Upper lobe of left lung (tissue), 6 donors: Measurements from ENCODE around the gene NSD1. TPM values are rescaled to one million over a fixed set of nuclear protein-coding genes. Genes with fewer than 3 reads are reported as not detected.

Experiments used
- ATAC-seq, 2 donors: fragments of 200-7000 bp; cut with Tn5 transposase; one replicate each; pipeline ENCODE4 v1.9.1; 2022; ENCODE audit warnings: mild to moderate bottlenecking in 2 of 2, moderate library complexity in 2 of 2; ENCODE audit not compliant: low FRiP score in 2 of 2
- DNase-seq, 2 donors: peaks; one replicate each; pipeline ENCODE4 v3.0.0-alpha.2; 2019 to 2020
- H3K27ac ChIP-seq, 4 donors: fragments of 200-600 bp; sonication (generic); one replicate each; pipeline ENCODE4 v1.5.1; 2016 to 2019
- H3K27me3 ChIP-seq, 4 donors: fragments of 200-600 bp; sonication (generic); one replicate each; pipeline ENCODE4 v1.5.1; 2017 to 2019
- H3K36me3 ChIP-seq, 4 donors: fragments of 200-600 bp; sonication (generic); one replicate each; pipeline ENCODE4 v1.5.1; 2016 to 2019
- H3K4me1 ChIP-seq, 4 donors: fragments of 200-600 bp; sonication (generic); one replicate each; pipeline ENCODE4 v1.5.1; 2018 to 2019
- H3K4me3 ChIP-seq, 4 donors: fragments of 200-600 bp; sonication (generic); one replicate each; pipeline ENCODE4 v1.5.1; 2017 to 2019; ENCODE audit warnings: mild to moderate bottlenecking in 2 of 4, moderate library complexity in 1 of 4
- H3K9me3 ChIP-seq, 4 donors: fragments of 200-600 bp; sonication (generic); one replicate each; pipeline ENCODE4 v1.5.1; 2018 to 2019
- EP300 ChIP-seq, 4 donors: sonication (generic); formaldehyde crosslinking; IDR thresholded peaks; one replicate each; pipeline ENCODE4 v1.5.1; 2017; ENCODE audit warnings: antibody characterized with exemption in 4 of 4, control low read depth in 2 of 4
- POLR2A ChIP-seq, 4 donors: fragments of 450-650 bp; IDR thresholded peaks; one replicate each; pipeline ENCODE4 v1.5.1; 2016 to 2017; ENCODE audit warnings: antibody characterized with exemption in 4 of 4, mild to moderate bottlenecking in 2 of 4
- POLR2AphosphoS5 ChIP-seq, 2 donors: sonication (generic); formaldehyde crosslinking; IDR thresholded peaks; one replicate each; pipeline ENCODE4 v1.5.1; 2017; ENCODE audit warnings: antibody characterized with exemption in 2 of 2
- WGBS, 2 donors: methylation state at CpG; one replicate each; pipeline ENCODE4 v1.1.5; 2017 to 2018; 5-methylcytosine and 5-hydroxymethylcytosine counted together
- total RNA-seq, 6 donors: library from RNA; depleted of rRNA in 4 of 6; stranded (reverse); fragments of >200 nt in 4 of 6; gene quantifications; one replicate each; pipeline versions ENCODE4 v1.1.0 to v1.2.1, GENCODE V29; 2016 to 2021
- TF ChIP-seq, protein P1 (sequence below), 6 experiments: fragments of 450-650 bp in 4 of 6; fragments of 200-600 bp in 2 of 6; sonication (generic) in 2 of 6; IDR thresholded peaks; one replicate each; pipeline ENCODE4 v1.5.1; 2016 to 2019; ENCODE audit warnings: antibody characterized with exemption in 6 of 6
- donor health status: DM: no; HTN: no; CAD: no; lungs with moderate emphysema.
- donor health status: DM: no; HTN: yes; CAD: no; lungs with severe emphysema.

Gene NSD1
- total RNA-seq, 6 donors from 2014 or later: 33.0 to 69.1 (median 55.7) TPM

DNA sequence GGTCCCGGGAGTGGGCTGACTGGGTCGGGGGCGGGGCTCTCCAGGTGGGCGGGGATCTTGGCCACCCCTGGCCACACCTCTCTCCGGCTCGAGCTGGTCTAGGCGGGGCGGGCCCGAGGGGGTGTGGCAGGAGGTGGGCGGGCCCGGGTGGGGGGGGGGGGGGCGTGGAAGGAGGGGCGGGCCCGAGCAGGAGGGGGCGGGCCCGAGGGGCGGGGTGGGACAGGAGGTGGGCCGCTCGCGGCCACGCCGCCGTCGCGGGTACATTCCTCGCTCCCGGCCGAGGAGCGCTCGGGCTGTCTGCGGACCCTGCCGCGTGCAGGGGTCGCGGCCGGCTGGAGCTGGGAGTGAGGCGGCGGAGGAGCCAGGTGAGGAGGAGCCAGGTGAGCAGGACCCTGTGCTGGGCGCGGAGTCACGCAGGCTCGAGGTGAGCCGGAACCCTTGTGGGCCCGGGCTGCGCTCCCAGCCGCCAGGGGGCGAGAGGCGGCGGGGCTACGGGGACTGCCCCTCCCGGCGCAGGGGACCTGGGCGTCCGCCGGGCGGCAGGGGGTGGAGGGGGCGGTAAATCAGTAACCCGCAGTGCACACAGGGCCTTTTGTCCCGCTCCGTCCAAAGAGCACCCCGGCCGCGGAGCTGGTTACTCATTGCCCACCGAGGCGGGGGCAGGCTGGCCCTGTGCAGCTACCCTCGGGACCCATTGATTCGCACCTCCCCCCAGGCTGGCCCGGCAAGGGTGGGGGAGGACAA is 46.7 kb upstream of the NSD1 start, which contains the start of gene FGFR4:
TSS of gene FGFR4 (plus strand) at position 262 of the 744 bp plus-strand sequence. CDS start 2,688 bp downstream, outside the sequence.
- DNase-seq (peak; percentile 79 to 93), ATAC-seq (peak; percentile 81 to 83)
- Histone ChIP-seq H3K27me3 (no peaks in the 10 kb centered on the region), H3K4me1 (peaks cover 9 to 17% (median 15%) of the 10 kb centered on the region in 4 donors), H3K36me3 (no peaks in the 10 kb centered on the region), H3K4me3 (peak within 1 kb of the TSS; percentile 54 to 63 (median 55)), H3K9me3 (no peaks in the 10 kb centered on the region), H3K27ac (peak within 1 kb of the TSS; percentile 61 to 80 (median 72))
- 0 to 2% methylated on average over 2 to 14 of the region's 68 CpGs for WGBS, 2 donors
- TF ChIP-seq, protein P1, sequence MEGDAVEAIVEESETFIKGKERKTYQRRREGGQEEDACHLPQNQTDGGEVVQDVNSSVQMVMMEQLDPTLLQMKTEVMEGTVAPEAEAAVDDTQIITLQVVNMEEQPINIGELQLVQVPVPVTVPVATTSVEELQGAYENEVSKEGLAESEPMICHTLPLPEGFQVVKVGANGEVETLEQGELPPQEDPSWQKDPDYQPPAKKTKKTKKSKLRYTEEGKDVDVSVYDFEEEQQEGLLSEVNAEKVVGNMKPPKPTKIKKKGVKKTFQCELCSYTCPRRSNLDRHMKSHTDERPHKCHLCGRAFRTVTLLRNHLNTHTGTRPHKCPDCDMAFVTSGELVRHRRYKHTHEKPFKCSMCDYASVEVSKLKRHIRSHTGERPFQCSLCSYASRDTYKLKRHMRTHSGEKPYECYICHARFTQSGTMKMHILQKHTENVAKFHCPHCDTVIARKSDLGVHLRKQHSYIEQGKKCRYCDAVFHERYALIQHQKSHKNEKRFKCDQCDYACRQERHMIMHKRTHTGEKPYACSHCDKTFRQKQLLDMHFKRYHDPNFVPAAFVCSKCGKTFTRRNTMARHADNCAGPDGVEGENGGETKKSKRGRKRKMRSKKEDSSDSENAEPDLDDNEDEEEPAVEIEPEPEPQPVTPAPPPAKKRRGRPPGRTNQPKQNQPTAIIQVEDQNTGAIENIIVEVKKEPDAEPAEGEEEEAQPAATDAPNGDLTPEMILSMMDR (IDR thresholded peaks at IDR 0.05): peak; percentile 62 to 84 (median 78)
- TF ChIP-seq POLR2A (IDR thresholded peaks at IDR 0.05): peak in 1 of 4 donors; percentile 50
- no peak for TF ChIP-seq EP300 (IDR thresholded peaks at IDR 0.05)

DNA sequence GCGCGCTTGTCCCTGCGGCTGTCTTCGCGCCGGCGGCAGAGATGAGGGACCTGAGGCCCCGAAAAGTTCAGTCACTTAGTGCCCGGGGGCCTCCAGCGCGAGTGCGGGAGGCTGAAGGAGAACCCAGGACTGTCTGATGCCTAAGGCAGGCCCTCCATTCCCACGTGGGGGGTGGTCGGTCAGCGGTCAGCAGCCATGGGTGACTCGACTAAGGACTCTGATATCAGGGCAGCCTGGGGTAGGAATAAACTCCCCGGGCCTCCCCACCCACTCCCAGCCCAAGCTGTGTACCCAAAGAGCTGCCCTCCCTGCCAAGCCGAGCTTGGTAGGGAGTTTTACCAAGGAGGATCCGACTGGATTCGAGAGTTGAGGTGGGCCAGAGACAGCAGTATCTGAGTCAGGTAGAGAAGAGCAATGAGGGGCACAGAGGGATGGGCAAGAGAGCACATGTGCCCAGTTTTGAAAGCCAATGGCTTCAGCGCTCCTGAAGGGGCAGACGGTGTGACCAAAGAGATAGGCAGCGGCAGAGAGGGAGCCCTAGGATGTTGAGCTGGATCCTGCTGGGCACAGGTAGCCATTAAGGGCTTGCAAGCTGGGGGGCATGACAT is 46.1 kb upstream of the NSD1 start:
- Histone ChIP-seq H3K27ac (peak overlapping the region; percentile 61 to 80 (median 72)), H3K9me3 (no peaks in the 10 kb centered on the region), H3K36me3 (no peaks in the 10 kb centered on the region), H3K27me3 (no peaks in the 10 kb centered on the region), H3K4me1 (peaks cover 9 to 17% (median 15%) of the 10 kb centered on the region in 4 donors), H3K4me3 (peak overlapping the region; percentile 54 to 63 (median 55))
- ATAC-seq (no peak), DNase-seq (no peak)
- TF ChIP-seq EP300 (IDR thresholded peaks at IDR 0.05) (no peak), POLR2AphosphoS5 (IDR thresholded peaks at IDR 0.05) (no peak), POLR2A (IDR thresholded peaks at IDR 0.05) (no peak)
- TF ChIP-seq, protein P1 (IDR thresholded peaks at IDR 0.05): no peak
- WGBS, 2 donors: 34 to 83% methylated on average over 5 to 20 of the region's 23 CpGs

DNA sequence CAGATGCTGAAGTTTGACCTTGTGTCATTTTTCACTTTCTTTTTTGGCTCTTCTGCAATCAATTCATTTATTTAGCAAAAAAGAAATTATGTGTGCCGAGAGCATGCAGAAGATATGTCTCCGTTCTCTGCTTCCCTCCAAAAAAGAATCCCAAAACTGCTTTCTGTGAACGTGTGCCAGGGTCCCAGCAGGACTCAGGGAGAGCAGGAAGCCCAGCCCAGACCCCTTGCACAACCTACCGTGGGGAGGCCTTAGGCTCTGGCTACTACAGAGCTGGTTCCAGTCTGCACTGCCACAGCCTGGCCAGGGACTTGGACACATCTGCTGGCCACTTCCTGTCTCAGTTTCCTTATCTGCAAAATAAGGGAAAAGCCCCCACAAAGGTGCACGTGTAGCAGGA is 44.4 kb upstream of the NSD1 start:
- Histone ChIP-seq H3K27me3 (no peaks in the 10 kb centered on the region), H3K9me3 (no peaks in the 10 kb centered on the region), H3K4me3 (peak overlapping the region in 2 of 4 donors; percentile 24 to 25), H3K27ac (peak overlapping the region in 3 of 4 donors; percentile 52 to 68 (median 57)), H3K4me1 (peaks cover 16 to 20% (median 16%) of the 10 kb centered on the region in 4 donors), H3K36me3 (no peaks in the 10 kb centered on the region)
- DNase-seq (no peak), ATAC-seq (no peak)
- no peak for TF ChIP-seq POLR2A (IDR thresholded peaks at IDR 0.05)
- TF ChIP-seq, protein P1 (IDR thresholded peaks at IDR 0.05): no peak
- TF ChIP-seq EP300 (IDR thresholded peaks at IDR 0.05): no peak
- no peak for TF ChIP-seq POLR2AphosphoS5 (IDR thresholded peaks at IDR 0.05)
- WGBS, 2 donors: 49 to 58% methylated on average over 5 of the region's 5 CpGs

DNA sequence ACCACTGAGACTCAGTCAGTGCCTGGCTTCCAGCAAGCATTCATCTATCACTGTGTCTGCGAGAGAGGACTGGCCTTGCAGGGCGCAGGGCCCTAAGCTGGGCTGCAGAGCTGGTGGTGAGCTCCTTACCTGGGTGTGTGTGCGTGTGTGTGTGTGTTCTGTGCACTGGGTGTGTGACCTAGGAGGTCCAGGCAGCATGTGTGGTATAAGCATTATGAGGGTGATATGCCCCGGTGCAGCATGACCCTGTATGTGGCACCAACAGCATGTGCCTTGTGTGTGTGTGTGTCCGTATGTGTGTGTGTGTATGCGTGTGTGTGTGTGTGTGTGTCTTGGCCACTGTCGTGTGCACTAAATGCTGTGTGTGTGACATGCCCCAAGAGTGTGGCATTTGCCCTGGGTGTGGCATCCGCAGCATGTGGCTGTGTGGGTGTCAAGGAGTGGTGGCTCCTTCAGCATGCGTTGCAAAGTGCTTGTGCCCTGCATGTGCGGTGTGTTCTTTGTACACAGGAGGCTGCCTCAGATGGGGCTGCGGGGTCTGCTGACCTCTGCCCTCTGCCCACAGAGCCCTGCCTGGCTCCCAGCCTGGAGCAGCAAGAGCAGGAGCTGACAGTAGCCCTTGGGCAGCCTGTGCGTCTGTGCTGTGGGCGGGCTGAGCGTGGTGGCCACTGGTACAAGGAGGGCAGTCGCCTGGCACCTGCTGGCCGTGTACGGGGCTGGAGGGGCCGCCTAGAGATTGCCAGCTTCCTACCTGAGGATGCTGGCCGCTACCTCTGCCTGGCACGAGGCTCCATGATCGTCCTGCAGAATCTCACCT is 43.5 kb upstream of the NSD1 start:
- DNase-seq (no peak), ATAC-seq (no peak)
- Histone ChIP-seq H3K36me3 (no peaks in the 10 kb centered on the region), H3K4me3 (peak overlapping the region in 2 of 4 donors; percentile 24 to 25), H3K27ac (peak overlapping the region in 2 of 4 donors; percentile 57 to 68), H3K9me3 (no peaks in the 10 kb centered on the region), H3K4me1 (peaks cover 24 to 29% (median 25%) of the 10 kb centered on the region in 4 donors), H3K27me3 (no peaks in the 10 kb centered on the region)
- WGBS, 2 donors: 68 to 73% methylated on average over 6 to 21 of the region's 21 CpGs
- no peak for TF ChIP-seq POLR2A (IDR thresholded peaks at IDR 0.05)
- no peak for TF ChIP-seq EP300 (IDR thresholded peaks at IDR 0.05)
- TF ChIP-seq, protein P1 (IDR thresholded peaks at IDR 0.05): no peak
- TF ChIP-seq POLR2AphosphoS5 (IDR thresholded peaks at IDR 0.05): no peak
